ENCODE measurements around the gene GSN.

DNA sequence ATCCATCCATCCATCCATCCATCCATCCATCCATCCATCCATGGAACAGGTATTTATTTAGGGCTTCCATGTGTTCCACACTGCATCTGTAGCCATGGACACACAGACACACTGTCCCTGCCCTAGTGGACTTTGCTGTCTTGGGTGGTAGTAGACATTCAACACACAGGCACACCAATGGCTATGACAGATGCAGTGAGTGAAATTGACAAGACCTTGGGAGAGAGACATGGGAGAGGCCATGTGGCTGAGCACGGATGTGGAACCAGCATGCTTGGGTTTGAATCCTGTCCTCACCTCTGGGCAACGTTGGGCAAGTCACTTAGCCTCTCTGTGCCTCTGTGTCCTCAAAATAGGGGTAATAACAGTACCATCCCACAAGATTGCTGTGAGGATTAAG, 56.8 kb downstream of the GSN start:
- TF ChIP-seq, protein P1, sequence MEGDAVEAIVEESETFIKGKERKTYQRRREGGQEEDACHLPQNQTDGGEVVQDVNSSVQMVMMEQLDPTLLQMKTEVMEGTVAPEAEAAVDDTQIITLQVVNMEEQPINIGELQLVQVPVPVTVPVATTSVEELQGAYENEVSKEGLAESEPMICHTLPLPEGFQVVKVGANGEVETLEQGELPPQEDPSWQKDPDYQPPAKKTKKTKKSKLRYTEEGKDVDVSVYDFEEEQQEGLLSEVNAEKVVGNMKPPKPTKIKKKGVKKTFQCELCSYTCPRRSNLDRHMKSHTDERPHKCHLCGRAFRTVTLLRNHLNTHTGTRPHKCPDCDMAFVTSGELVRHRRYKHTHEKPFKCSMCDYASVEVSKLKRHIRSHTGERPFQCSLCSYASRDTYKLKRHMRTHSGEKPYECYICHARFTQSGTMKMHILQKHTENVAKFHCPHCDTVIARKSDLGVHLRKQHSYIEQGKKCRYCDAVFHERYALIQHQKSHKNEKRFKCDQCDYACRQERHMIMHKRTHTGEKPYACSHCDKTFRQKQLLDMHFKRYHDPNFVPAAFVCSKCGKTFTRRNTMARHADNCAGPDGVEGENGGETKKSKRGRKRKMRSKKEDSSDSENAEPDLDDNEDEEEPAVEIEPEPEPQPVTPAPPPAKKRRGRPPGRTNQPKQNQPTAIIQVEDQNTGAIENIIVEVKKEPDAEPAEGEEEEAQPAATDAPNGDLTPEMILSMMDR (IDR thresholded peaks at IDR 0.05 in 2 of 3, conservative IDR thresholded peaks at IDR 0.05 in 1 of 3; ENCODE audit: control insufficient read depth in 2 of 3, extremely low read depth in 1 of 3, insufficient read depth in 1 of 3, low read depth in 3 of 3, low read length in 3 of 3) = no peak
- TF ChIP-seq PAX5 (IDR thresholded peaks at IDR 0.05; ENCODE audit: borderline replicate concordance, low read depth, low read length) (no peak), POLR2AphosphoS5 (IDR thresholded peaks at IDR 0.05; ENCODE audit: low read length) (no peak), RBBP5 (conservative IDR thresholded peaks at IDR 0.05) (no peak)
